GM12874 (cell line): ENCODE results near the gene SLA2.

ENCODE experiments used
- TF ChIP-seq, protein P1 (sequence below): IDR thresholded peaks from 2 replicates; pipeline ENCODE4 v1.5.1; 2011; ENCODE audit warnings: low read depth, mild to moderate bottlenecking, control low read depth, low read length, moderate library complexity; ENCODE audit not compliant: insufficient read depth

SLA2 gene, protein sequence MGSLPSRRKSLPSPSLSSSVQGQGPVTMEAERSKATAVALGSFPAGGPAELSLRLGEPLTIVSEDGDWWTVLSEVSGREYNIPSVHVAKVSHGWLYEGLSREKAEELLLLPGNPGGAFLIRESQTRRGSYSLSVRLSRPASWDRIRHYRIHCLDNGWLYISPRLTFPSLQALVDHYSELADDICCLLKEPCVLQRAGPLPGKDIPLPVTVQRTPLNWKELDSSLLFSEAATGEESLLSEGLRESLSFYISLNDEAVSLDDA

GRCh38 chr20:36645998-36646397, at the start of gene SLA2:
Gene SLA2, minus strand, starts transcription at chr20:36646196. Its CDS starts 4,861 bp downstream, at chr20:36641335.
- TF ChIP-seq, protein P1, sequence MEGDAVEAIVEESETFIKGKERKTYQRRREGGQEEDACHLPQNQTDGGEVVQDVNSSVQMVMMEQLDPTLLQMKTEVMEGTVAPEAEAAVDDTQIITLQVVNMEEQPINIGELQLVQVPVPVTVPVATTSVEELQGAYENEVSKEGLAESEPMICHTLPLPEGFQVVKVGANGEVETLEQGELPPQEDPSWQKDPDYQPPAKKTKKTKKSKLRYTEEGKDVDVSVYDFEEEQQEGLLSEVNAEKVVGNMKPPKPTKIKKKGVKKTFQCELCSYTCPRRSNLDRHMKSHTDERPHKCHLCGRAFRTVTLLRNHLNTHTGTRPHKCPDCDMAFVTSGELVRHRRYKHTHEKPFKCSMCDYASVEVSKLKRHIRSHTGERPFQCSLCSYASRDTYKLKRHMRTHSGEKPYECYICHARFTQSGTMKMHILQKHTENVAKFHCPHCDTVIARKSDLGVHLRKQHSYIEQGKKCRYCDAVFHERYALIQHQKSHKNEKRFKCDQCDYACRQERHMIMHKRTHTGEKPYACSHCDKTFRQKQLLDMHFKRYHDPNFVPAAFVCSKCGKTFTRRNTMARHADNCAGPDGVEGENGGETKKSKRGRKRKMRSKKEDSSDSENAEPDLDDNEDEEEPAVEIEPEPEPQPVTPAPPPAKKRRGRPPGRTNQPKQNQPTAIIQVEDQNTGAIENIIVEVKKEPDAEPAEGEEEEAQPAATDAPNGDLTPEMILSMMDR: no peak

GRCh38 chr20:36688630-36689029, 42.6 kb upstream of the SLA2 start:
- TF ChIP-seq, protein P1: no peak

GRCh38 chr20:36687850-36688249, 41.9 kb upstream of the SLA2 start:
- TF ChIP-seq, protein P1: no peak

- TF ChIP-seq, protein P1: no peak
These were observed 40.9 kb upstream of the SLA2 start for GRCh38 chr20:36686944-36687343.

- TF ChIP-seq, protein P1: no peak
These were observed 40.5 kb upstream of the SLA2 start for GRCh38 chr20:36686504-36686903.

DNA sequence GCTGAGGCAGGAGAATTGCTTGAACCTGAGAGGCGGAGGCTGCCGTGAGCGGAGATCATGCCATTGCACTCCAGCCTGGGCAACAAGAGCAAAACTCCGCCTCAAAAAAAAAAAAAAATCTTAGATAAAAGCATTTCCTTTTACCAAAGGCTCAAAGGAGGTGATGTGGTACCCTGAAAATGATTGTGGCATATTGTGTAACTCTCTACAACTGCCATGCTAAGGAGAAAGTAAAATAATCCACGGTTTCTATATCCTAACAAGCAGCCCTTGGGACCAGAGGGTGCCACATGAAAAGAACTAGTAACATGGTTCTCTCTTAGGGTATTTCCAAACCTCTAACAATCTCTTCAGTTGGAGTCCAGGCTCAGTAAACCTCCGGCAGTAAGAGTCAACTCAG, 38.8 kb upstream of the SLA2 start:
- TF ChIP-seq, protein P1: no peak

DNA sequence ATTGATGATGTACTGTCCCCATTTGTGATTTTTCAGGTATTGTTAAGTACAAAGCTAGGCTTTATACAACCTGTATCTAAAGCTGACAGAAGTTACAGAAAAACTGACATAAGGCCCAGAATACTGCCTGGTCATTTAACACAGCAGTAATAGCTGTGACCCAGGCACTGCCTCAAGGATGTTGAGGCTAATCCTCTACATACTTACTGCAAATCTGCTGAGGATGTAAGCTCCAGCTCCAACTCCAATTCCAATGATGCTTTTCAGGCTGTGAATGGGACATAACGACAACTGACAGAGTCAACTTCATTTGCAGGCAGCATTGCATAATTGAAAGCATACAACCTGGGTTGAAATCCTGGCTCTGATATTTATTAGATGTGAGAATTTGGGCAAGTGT, 36.3 kb upstream of the SLA2 start:
- TF ChIP-seq, protein P1: no peak
